Measurements from ENCODE around the gene FILIP1. TPM values are rescaled to one million over a fixed set of nuclear protein-coding genes. Genes with fewer than 3 reads are reported as not detected.

FILIP1 gene
- total RNA-seq, 4 donors from 2014 or later: 41.7 to 53.3 (median 48.4) TPM

- TF ChIP-seq POLR2A (IDR thresholded peaks at IDR 0.05; ENCODE audit: low read depth): no peak
- TF ChIP-seq CTCF (IDR thresholded peaks at IDR 0.05): peak; percentile 40 to 62 (median 58)
- DNase-seq (ENCODE audit: extremely low spot score): no peak
- H3K27ac ChIP-seq (replicated peaks in 1 of 4): no peak overlapping the region
- no peaks in the 10 kb centered on the region for H3K27me3 ChIP-seq
- H3K9me3 ChIP-seq: no peaks in the 10 kb centered on the region
- 88% methylated on average over 4 of the region's 4 CpGs for WGBS
- H3K36me3 ChIP-seq: no peaks in the 10 kb centered on the region
- intact Hi-C loops (cut with DNase I): no loop called here
- no peak overlapping the region for H3K4me3 ChIP-seq
- peaks cover 0 to 10% (median 2%) of the 10 kb centered on the region in 4 donors for H3K4me1 ChIP-seq
These were observed 11.0 kb upstream of the FILIP1 start for GRCh38 chr6:75504465-75505222.

- peaks cover 0 to 10% (median 7%) of the 10 kb centered on the region in 4 donors for H3K4me1 ChIP-seq
- no peaks in the 10 kb centered on the region for H3K27me3 ChIP-seq
- TF ChIP-seq EP300 (IDR thresholded peaks at IDR 0.05) (no peak), POLR2AphosphoS5 (IDR thresholded peaks at IDR 0.05) (no peak), CTCF (IDR thresholded peaks at IDR 0.05) (no peak)
- WGBS: 67% methylated on average over 2 of the region's 2 CpGs
- H3K4me3 ChIP-seq: no peak overlapping the region
- no peaks in the 10 kb centered on the region for H3K36me3 ChIP-seq
- no peaks in the 10 kb centered on the region for H3K9me3 ChIP-seq
- intact Hi-C loops (cut with DNase I): loop anchor here (2.0 kb wide), 1 partner anchor 134 kb away; no protein-coding TSS in a partner anchor
- no peak for DNase-seq (ENCODE audit: extremely low spot score)
- H3K27ac ChIP-seq (replicated peaks in 1 of 4): no peak overlapping the region
These were observed 9.7 kb upstream of the FILIP1 start for GRCh38 chr6:75503291-75503690.

- WGBS: 79% methylated on average over 3 of the region's 3 CpGs
- H3K4me3 ChIP-seq: no peak overlapping the region
- no peaks in the 10 kb centered on the region for H3K9me3 ChIP-seq
- no peak for DNase-seq (ENCODE audit: extremely low spot score)
- H3K27me3 ChIP-seq: no peaks in the 10 kb centered on the region
- TF ChIP-seq POLR2AphosphoS5 (IDR thresholded peaks at IDR 0.05) (no peak), POLR2A (IDR thresholded peaks at IDR 0.05; ENCODE audit: low read depth) (no peak), CTCF (IDR thresholded peaks at IDR 0.05) (no peak), EP300 (IDR thresholded peaks at IDR 0.05) (no peak)
- H3K27ac ChIP-seq (replicated peaks in 1 of 4): no peak overlapping the region
- no peaks in the 10 kb centered on the region for H3K36me3 ChIP-seq
- H3K4me1 ChIP-seq: peaks cover 0 to 10% (median 7%) of the 10 kb centered on the region in 4 donors
- intact Hi-C loops (cut with DNase I): loop anchor here (2.0 kb wide), 1 partner anchor 134 kb away; no protein-coding TSS in a partner anchor
These were observed 9.3 kb upstream of the FILIP1 start for GRCh38 chr6:75502884-75503283.

- intact Hi-C loops (cut with DNase I): loop anchor here (2.0 kb wide), 1 partner anchor 133 kb away; no protein-coding TSS in a partner anchor
- WGBS: 68% methylated on average over 4 of the region's 4 CpGs
- Histone ChIP-seq H3K27me3 (no peaks in the 10 kb centered on the region), H3K4me3 (no peak overlapping the region), H3K27ac (replicated peaks in 1 of 4) (no peak overlapping the region), H3K9me3 (no peaks in the 10 kb centered on the region), H3K36me3 (no peaks in the 10 kb centered on the region), H3K4me1 (peaks cover 0 to 10% (median 7%) of the 10 kb centered on the region in 4 donors)
- no peak for TF ChIP-seq POLR2A (IDR thresholded peaks at IDR 0.05; ENCODE audit: low read depth)
- no peak for TF ChIP-seq POLR2AphosphoS5 (IDR thresholded peaks at IDR 0.05)
- TF ChIP-seq CTCF (IDR thresholded peaks at IDR 0.05): no peak
- TF ChIP-seq EP300 (IDR thresholded peaks at IDR 0.05): no peak
- DNase-seq (ENCODE audit: extremely low spot score): no peak
These were observed 8.2 kb upstream of the FILIP1 start for GRCh38 chr6:75501756-75502155.
